Mucosa of stomach (tissue), 1 donor: ENCODE data around the gene CD101.

Source experiments
- H3K27me3 ChIP-seq: one replicate; pipeline ENCODE4 v1.7.0; 2013; ENCODE audit warnings: mild to moderate bottlenecking, low read length; ENCODE audit not compliant: control insufficient read depth, insufficient read depth
- H3K36me3 ChIP-seq: one replicate; pipeline ENCODE4 v1.7.0; 2013; ENCODE audit warnings: low read length; ENCODE audit not compliant: control insufficient read depth, insufficient read depth
- H3K4me1 ChIP-seq: one replicate; pipeline ENCODE4 v1.7.0; 2013; ENCODE audit warnings: mild to moderate bottlenecking, low read length; ENCODE audit not compliant: control insufficient read depth, insufficient read depth
- H3K4me3 ChIP-seq: one replicate; pipeline ENCODE4 v1.7.0; 2013; ENCODE audit warnings: low read length
- H3K9ac ChIP-seq: one replicate; pipeline ENCODE4 v1.7.0; 2013; ENCODE audit warnings: mild to moderate bottlenecking, low read length, moderate library complexity
- H3K9me3 ChIP-seq: one replicate; pipeline ENCODE4 v1.7.0; 2013; ENCODE audit warnings: mild to moderate bottlenecking, low read length, moderate library complexity; ENCODE audit not compliant: control insufficient read depth
- donor health status: Pancreatic carcinoma.

CD101 gene

DNA sequence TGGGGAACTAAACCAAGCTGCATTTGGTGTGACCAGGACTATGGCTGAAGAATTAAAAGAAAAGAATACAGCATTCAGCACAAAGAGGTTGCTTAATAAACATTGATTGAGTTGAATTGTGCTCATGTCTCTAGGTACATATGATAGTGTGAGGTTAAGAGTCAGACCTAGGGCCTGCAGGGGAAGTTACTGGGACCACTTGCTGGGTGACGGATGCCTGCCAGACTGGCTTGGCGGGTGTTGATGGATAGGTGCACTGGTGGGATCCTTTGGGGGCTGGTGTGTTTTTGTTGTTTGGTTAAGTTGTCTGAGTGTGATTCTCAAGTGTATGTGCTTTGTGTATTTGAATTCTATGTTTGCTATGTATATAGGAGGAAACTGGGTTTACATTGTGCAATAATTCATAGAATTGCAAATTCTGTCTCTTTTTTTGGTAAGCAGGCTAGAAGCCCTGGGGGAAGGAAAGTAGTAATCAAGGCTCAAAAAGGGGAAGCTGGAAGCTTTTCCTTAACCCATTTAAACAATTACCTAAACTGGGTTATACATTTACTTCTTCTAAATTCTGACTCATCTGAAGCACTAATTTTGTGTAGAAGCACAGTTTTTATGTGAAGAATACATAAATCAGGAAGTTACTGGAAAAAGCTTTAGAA is 1.8 kb downstream of the CD101 start:
- Histone ChIP-seq H3K36me3 (no peaks in the 10 kb centered on the region), H3K27me3 (no peaks in the 10 kb centered on the region), H3K4me1 (peaks cover 5% of the 10 kb centered on the region), H3K9me3 (no peaks in the 10 kb centered on the region), H3K9ac (no peak overlapping the region), H3K4me3 (no peak overlapping the region)

GRCh38 chr1:117007719-117008013 is 6.1 kb downstream of the CD101 start:
- Histone ChIP-seq H3K36me3 (no peaks in the 10 kb centered on the region), H3K4me3 (no peak overlapping the region), H3K9ac (no peak overlapping the region), H3K4me1 (no peaks in the 10 kb centered on the region), H3K27me3 (no peaks in the 10 kb centered on the region), H3K9me3 (no peaks in the 10 kb centered on the region)

- Histone ChIP-seq H3K9me3 (no peaks in the 10 kb centered on the region), H3K4me1 (no peaks in the 10 kb centered on the region), H3K36me3 (no peaks in the 10 kb centered on the region), H3K4me3 (no peak overlapping the region), H3K9ac (no peak overlapping the region), H3K27me3 (no peaks in the 10 kb centered on the region)
These were observed 7.1 kb downstream of the CD101 start for GRCh38 chr1:117008656-117009055.

DNA sequence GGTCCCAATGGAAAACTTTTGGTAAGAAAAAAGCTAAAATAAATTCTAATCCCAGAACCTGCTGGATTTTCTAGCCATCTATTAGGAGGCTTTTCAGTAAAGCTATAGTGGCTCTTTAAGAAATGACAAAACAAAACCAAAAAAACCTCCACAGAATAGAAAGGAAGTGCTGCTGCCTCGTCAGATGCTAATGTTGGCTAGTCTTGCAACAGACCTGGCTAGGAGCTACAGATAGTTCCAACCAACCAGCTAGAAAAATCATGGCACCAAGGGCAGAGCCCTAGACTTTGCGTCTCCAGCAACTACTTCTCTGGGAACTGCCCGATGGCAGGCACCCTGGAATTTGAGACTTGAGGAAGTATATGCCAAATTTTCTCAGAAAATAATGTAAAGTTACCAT is 7.6 kb downstream of the CD101 start:
- Histone ChIP-seq H3K27me3 (no peaks in the 10 kb centered on the region), H3K36me3 (no peaks in the 10 kb centered on the region), H3K9me3 (no peaks in the 10 kb centered on the region), H3K4me1 (no peaks in the 10 kb centered on the region), H3K4me3 (no peak overlapping the region), H3K9ac (no peak overlapping the region)

GRCh38 chr1:117010310-117010969 is 8.9 kb downstream of the CD101 start:
- Histone ChIP-seq H3K9ac (no peak overlapping the region), H3K27me3 (no peaks in the 10 kb centered on the region), H3K4me3 (no peak overlapping the region), H3K4me1 (no peaks in the 10 kb centered on the region), H3K36me3 (no peaks in the 10 kb centered on the region), H3K9me3 (no peaks in the 10 kb centered on the region)

DNA sequence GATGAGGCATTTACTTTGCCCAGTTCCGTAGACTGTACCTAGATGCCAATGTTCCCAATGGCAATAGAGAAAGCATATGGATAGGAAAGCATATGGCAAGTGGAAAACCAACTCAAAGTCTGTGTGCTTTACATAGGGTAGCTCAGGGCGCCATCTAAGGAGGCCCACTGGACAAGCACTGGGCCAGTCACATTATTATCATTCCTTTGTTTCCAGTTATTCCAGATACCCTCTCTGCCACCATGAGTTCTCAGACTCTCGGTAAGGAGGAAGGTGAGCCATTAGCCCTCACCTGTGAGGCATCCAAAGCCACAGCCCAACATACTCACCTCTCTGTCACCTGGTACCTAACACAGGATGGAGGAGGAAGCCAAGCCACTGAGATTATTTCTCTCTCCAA is 9.8 kb downstream of the CD101 start:
- Histone ChIP-seq H3K27me3 (no peaks in the 10 kb centered on the region), H3K9ac (no peak overlapping the region), H3K36me3 (no peaks in the 10 kb centered on the region), H3K4me3 (no peak overlapping the region), H3K4me1 (no peaks in the 10 kb centered on the region), H3K9me3 (no peaks in the 10 kb centered on the region)

- H3K27me3 ChIP-seq: no peaks in the 10 kb centered on the region
- no peak overlapping the region for H3K9ac ChIP-seq
- no peaks in the 10 kb centered on the region for H3K4me1 ChIP-seq
- no peaks in the 10 kb centered on the region for H3K9me3 ChIP-seq
- H3K4me3 ChIP-seq: no peak overlapping the region
- H3K36me3 ChIP-seq: no peaks in the 10 kb centered on the region
These were observed 11.8 kb downstream of the CD101 start for GRCh38 chr1:117013309-117013858.

DNA sequence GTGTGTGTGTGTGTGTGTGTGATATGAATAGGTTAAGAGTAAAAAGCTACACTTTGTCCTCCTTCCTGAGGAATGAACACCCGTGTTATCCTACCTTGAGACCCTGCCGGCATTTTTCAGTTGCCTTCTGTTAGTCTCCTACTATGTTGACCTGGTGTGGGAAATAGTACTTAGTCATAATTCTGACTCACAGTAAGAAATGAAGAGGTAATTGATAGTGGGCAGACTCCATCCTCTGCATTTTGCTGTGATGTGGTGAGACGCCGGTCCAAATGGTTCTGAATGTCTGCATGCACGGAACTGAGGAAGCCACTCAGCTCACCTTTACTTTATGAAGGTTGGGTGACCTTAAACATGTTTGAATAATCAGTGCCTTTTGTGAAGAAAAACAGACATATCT is 12.6 kb downstream of the CD101 start:
- no peak overlapping the region for H3K9ac ChIP-seq
- no peaks in the 10 kb centered on the region for H3K36me3 ChIP-seq
- no peaks in the 10 kb centered on the region for H3K4me1 ChIP-seq
- H3K27me3 ChIP-seq: no peaks in the 10 kb centered on the region
- no peaks in the 10 kb centered on the region for H3K9me3 ChIP-seq
- no peak overlapping the region for H3K4me3 ChIP-seq

GRCh38 chr1:117015724-117016123 is 14.2 kb downstream of the CD101 start:
- Histone ChIP-seq H3K9me3 (no peaks in the 10 kb centered on the region), H3K9ac (no peak overlapping the region), H3K36me3 (no peaks in the 10 kb centered on the region), H3K4me3 (no peak overlapping the region), H3K4me1 (no peaks in the 10 kb centered on the region), H3K27me3 (no peaks in the 10 kb centered on the region)

GRCh38 chr1:117017062-117017461 is 15.5 kb downstream of the CD101 start:
- Histone ChIP-seq H3K4me1 (no peaks in the 10 kb centered on the region), H3K4me3 (no peak overlapping the region), H3K9me3 (no peaks in the 10 kb centered on the region), H3K27me3 (no peaks in the 10 kb centered on the region), H3K36me3 (no peaks in the 10 kb centered on the region), H3K9ac (no peak overlapping the region)

DNA sequence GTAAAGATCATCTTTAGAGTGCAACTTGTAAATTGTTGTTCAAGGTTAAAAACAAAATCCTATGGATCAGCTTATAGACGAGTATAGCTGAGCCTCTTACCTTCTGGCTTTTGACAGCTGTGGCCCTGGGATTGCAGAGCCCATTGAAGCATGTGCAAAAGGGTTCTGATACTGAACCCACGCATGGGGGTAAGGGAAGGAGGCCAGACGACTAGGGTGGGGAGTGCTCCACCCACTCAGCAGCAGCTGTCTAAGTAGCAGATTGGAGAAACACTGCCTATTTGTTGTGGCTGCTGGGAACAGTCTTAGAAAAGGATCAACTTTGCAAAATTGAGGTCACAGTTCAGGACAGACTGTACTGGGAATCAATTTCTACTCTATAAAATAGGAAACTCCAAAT is 16.1 kb downstream of the CD101 start:
- H3K9me3 ChIP-seq: no peaks in the 10 kb centered on the region
- no peaks in the 10 kb centered on the region for H3K27me3 ChIP-seq
- no peak overlapping the region for H3K9ac ChIP-seq
- H3K36me3 ChIP-seq: no peaks in the 10 kb centered on the region
- no peaks in the 10 kb centered on the region for H3K4me1 ChIP-seq
- H3K4me3 ChIP-seq: no peak overlapping the region

GRCh38 chr1:117020526-117021156 is 19.1 kb downstream of the CD101 start:
- Histone ChIP-seq H3K4me3 (no peak overlapping the region), H3K9ac (no peak overlapping the region), H3K36me3 (no peaks in the 10 kb centered on the region), H3K4me1 (no peaks in the 10 kb centered on the region), H3K9me3 (no peaks in the 10 kb centered on the region), H3K27me3 (no peaks in the 10 kb centered on the region)
